Left ventricle myocardium inferior (tissue), 1 donor: ENCODE measurements around the gene VPS41. TPM values are rescaled to one million over a fixed set of nuclear protein-coding genes. Genes with fewer than 3 reads are reported as not detected.

Experiments
- DNase-seq: peaks from one replicate; pipeline ENCODE4 v3.0.0-alpha.2; 2020
- H3K27ac ChIP-seq: fragments of 200-600 bp; replicated peaks from 2 replicates; pipeline ENCODE4 v1.8.0; 2021
- H3K27me3 ChIP-seq: fragments of 200-600 bp; 2 replicates; pipeline ENCODE4 v1.8.0; 2021; ENCODE audit warnings: low read depth
- H3K36me3 ChIP-seq: fragments of 200-600 bp; 2 replicates; pipeline ENCODE4 v1.8.0; 2021
- H3K4me1 ChIP-seq: fragments of 200-600 bp; 2 replicates; pipeline ENCODE4 v1.8.0; 2021
- H3K4me3 ChIP-seq: fragments of 200-600 bp; 2 replicates; pipeline ENCODE4 v1.8.0; 2021; ENCODE audit warnings: mild to moderate bottlenecking, moderate library complexity
- H3K9me3 ChIP-seq: fragments of 200-600 bp; replicated peaks from 2 replicates; pipeline ENCODE4 v1.8.0; 2021
- CTCF ChIP-seq: fragments of 200-600 bp; IDR thresholded peaks from 2 replicates; pipeline ENCODE4 v1.8.0; 2021; ENCODE audit warnings: antibody characterized with exemption, mild to moderate bottlenecking, borderline replicate concordance
- intact Hi-C: fragments of 100-400 bp; cut with micrococcal nuclease; formaldehyde crosslinking; loops from one replicate; pipeline ENCODE4 v1.11.0; 2022
- total RNA-seq: library from RNA; stranded (reverse); fragmentation: NEBNext Ultra II Directional; extraction: Animal tissue kit (Norgen Biotek cat#: 25700); gene quantifications from one replicate; pipeline ENCODE4 v1.2.1, GENCODE V29; 2021
- donor health status: DM: no; HTN: yes; CAD: no; lungs with severe emphysema.

Gene VPS41
- total RNA-seq, 1 donor from 2014 or later: 43.7 TPM

- H3K4me1 ChIP-seq: peaks cover 28% of the 10 kb centered on the region
- peaks cover 14% of the 10 kb centered on the region for H3K9me3 ChIP-seq
- H3K4me3 ChIP-seq: no peak overlapping the region
- intact Hi-C loops: no loop called here
- TF ChIP-seq CTCF: no peak
- no peaks in the 10 kb centered on the region for H3K36me3 ChIP-seq
- no peaks in the 10 kb centered on the region for H3K27me3 ChIP-seq
- peak overlapping the region; percentile 63 for H3K27ac ChIP-seq
- no peak for DNase-seq
Measured at GRCh38 chr7:38825721-38826440, 83.1 kb downstream of the VPS41 start.

GRCh38 chr7:38824948-38825347 is 84.0 kb downstream of the VPS41 start:
- H3K27me3 ChIP-seq: no peaks in the 10 kb centered on the region
- peaks cover 23% of the 10 kb centered on the region for H3K4me1 ChIP-seq
- no peak overlapping the region for H3K27ac ChIP-seq
- H3K4me3 ChIP-seq: no peak overlapping the region
- H3K9me3 ChIP-seq: peaks cover 14% of the 10 kb centered on the region
- intact Hi-C loops: no loop called here
- DNase-seq: no peak
- no peaks in the 10 kb centered on the region for H3K36me3 ChIP-seq
- no peak for TF ChIP-seq CTCF

- intact Hi-C loops: no loop called here
- no peaks in the 10 kb centered on the region for H3K27me3 ChIP-seq
- TF ChIP-seq CTCF: no peak
- no peak overlapping the region for H3K27ac ChIP-seq
- DNase-seq: no peak
- H3K9me3 ChIP-seq: peaks cover 14% of the 10 kb centered on the region
- H3K4me1 ChIP-seq: peaks cover 23% of the 10 kb centered on the region
- peaks cover 14% of the 10 kb centered on the region for H3K36me3 ChIP-seq
- H3K4me3 ChIP-seq: no peak overlapping the region
Measured at GRCh38 chr7:38822549-38822948, 86.4 kb downstream of the VPS41 start.

- Histone ChIP-seq H3K4me1 (peaks cover 7% of the 10 kb centered on the region), H3K36me3 (peaks cover 23% of the 10 kb centered on the region), H3K27me3 (no peaks in the 10 kb centered on the region), H3K4me3 (no peak overlapping the region), H3K27ac (no peak overlapping the region), H3K9me3 (peaks cover 14% of the 10 kb centered on the region)
- no peak for DNase-seq
- no peak for TF ChIP-seq CTCF
- intact Hi-C loops: no loop called here
Measured at GRCh38 chr7:38820571-38820970, 88.4 kb downstream of the VPS41 start.

GRCh38 chr7:38819463-38819862 is 89.5 kb downstream of the VPS41 start:
- Histone ChIP-seq H3K4me3 (no peak overlapping the region), H3K4me1 (no peaks in the 10 kb centered on the region), H3K27ac (no peak overlapping the region), H3K36me3 (peaks cover 31% of the 10 kb centered on the region), H3K9me3 (peaks cover 14% of the 10 kb centered on the region), H3K27me3 (no peaks in the 10 kb centered on the region)
- DNase-seq: no peak
- no peak for TF ChIP-seq CTCF
- intact Hi-C loops: no loop called here
